Activated CD4-positive, alpha-beta T cell treated with anti-CD3 and anti-CD28 coated beads for 36 hours (primary cell): ENCODE measurements around the gene NR2F6. TPM values are rescaled to one million over a fixed set of nuclear protein-coding genes. Genes with fewer than 3 reads are reported as not detected.

Experiments used
- ATAC-seq: fragments of 200-7000 bp; cut with Tn5 transposase; one replicate; pipeline ENCODE4 v1.10.0; 2021; ENCODE audit warnings: mild to moderate bottlenecking, moderate library complexity
- CTCF ChIA-PET: fragments of 350-600 bp; sonication (Branson Sonifier 250); formaldehyde crosslinking; loops from one replicate; lab custom pipeline; 2021; ENCODE audit warnings: antibody characterized with exemption; lab: Charles Lee
- POLR2A ChIA-PET: fragments of 350-600 bp; sonication (Branson Sonifier 250); formaldehyde crosslinking; loops from one replicate; lab custom pipeline; 2021; ENCODE audit warnings: antibody characterized with exemption, inconsistent platforms; lab: Charles Lee
- DNase-seq: peaks from one replicate; pipeline ENCODE4 v3.0.0-alpha.2; 2020
- H3K27ac Mint-ChIP-seq: one replicate; pipeline ENCODE4 v1.8.0; 2021; ENCODE audit warnings: mixed read lengths
- H3K27me3 Mint-ChIP-seq: one replicate; pipeline ENCODE4 v1.8.0; 2021; ENCODE audit warnings: mixed read lengths
- H3K36me3 Mint-ChIP-seq: one replicate; pipeline ENCODE4 v1.8.0; 2021; ENCODE audit warnings: low read depth, mixed read lengths
- H3K4me1 Mint-ChIP-seq: one replicate; pipeline ENCODE4 v1.8.0; 2021; ENCODE audit warnings: mixed read lengths
- H3K4me3 Mint-ChIP-seq: one replicate; pipeline ENCODE4 v1.8.0; 2021; ENCODE audit warnings: mild to moderate bottlenecking, moderate library complexity, mixed read lengths
- H3K9me3 Mint-ChIP-seq: one replicate; pipeline ENCODE4 v1.8.0; 2021; ENCODE audit warnings: low read depth, mixed read lengths
- intact Hi-C, 2 experiments: fragments of 100-400 bp; cut with DNase I in 1 of 2; cut with micrococcal nuclease in 1 of 2; formaldehyde crosslinking; loops; one replicate each; pipeline versions ENCODE4 v1.14.2 to v1.15.1; 2022 to 2024; cut with DNase I, micrococcal nuclease
- total RNA-seq, 2 experiments: library from RNA; stranded (reverse); gene quantifications; one replicate each; pipeline ENCODE4 v1.2.3, GENCODE V29; 2021

The NR2F6 gene
- 1 to 10 TPM; 7.4 to 7.9 TPM for total RNA-seq

- intact Hi-C loops: loop anchor here in 1 of 2 experiments (1.0 kb wide), 2 partner anchors 19 to 22 kb away; partner anchors contain the start of genes BABAM1 and OCEL1
- Mint-ChIP-seq H3K4me3 (peak within 1 kb of the TSS; percentile 70), H3K27ac (no peak within 1 kb of the TSS), H3K36me3 (no peaks in the 10 kb centered on the region), H3K4me1 (peaks cover 5% of the 10 kb centered on the region), H3K27me3 (peaks cover 2% of the 10 kb centered on the region), H3K9me3 (no peaks in the 10 kb centered on the region)
- POLR2A ChIA-PET: no interaction called here
- CTCF ChIA-PET: no interaction called here
- peak; percentile 13 for ATAC-seq
- DNase-seq: no peak
Observed at GRCh38 chr19:17245535-17245984, at the start of gene NR2F6. TSS of gene NR2F6 (minus strand) at chr19:17245919. CDS start at chr19:17245220, 699 bp downstream.

- Mint-ChIP-seq H3K27ac (no peak overlapping the region), H3K4me1 (peaks cover 5% of the 10 kb centered on the region), H3K36me3 (peaks cover 10% of the 10 kb centered on the region), H3K9me3 (no peaks in the 10 kb centered on the region), H3K27me3 (no peaks in the 10 kb centered on the region), H3K4me3 (no peak overlapping the region)
- DNase-seq (peak; percentile 85), ATAC-seq (no peak)
- intact Hi-C loops: loop anchor here in 1 of 2 experiments (5.0 kb wide), 1 partner anchor 173 kb away; no protein-coding TSS in a partner anchor
- CTCF ChIA-PET: interaction anchor here (0.7 to 3.4 kb wide), 2 partner anchors 10 to 177 kb away, joined by 4 to 24 read pairs; partner anchors contain the start of genes ABHD8 and MRPL34
- POLR2A ChIA-PET: no interaction called here
Observed at GRCh38 chr19:17294051-17294891, 48.6 kb upstream of the NR2F6 start.

GRCh38 chr19:17293605-17294004 lies 47.9 kb upstream of the NR2F6 start:
- intact Hi-C loops: loop anchor here in 1 of 2 experiments (1.0 to 5.0 kb wide), 2 partner anchors 157 to 174 kb away; no protein-coding TSS in a partner anchor
- no peaks in the 10 kb centered on the region for H3K9me3 Mint-ChIP-seq
- no peak overlapping the region for H3K4me3 Mint-ChIP-seq
- H3K36me3 Mint-ChIP-seq: peaks cover 10% of the 10 kb centered on the region
- ChIA-PET CTCF (interaction anchor here (0.6 to 3.4 kb wide), 12 partner anchors 11 to 504 kb away, joined by 3 to 24 read pairs (median 4); partner anchors contain the start of genes ABHD8, BABAM1, DDA1 and MRPL34), POLR2A (interaction anchor here (1.0 kb wide), 1 partner anchor 16 kb away, joined by 5 read pairs; the partner anchor contains the start of gene DDA1)
- H3K27me3 Mint-ChIP-seq: no peaks in the 10 kb centered on the region
- no peak for DNase-seq
- H3K27ac Mint-ChIP-seq: no peak overlapping the region
- H3K4me1 Mint-ChIP-seq: peaks cover 5% of the 10 kb centered on the region
- no peak for ATAC-seq

- intact Hi-C loops: loop anchor here (1.0 to 5.0 kb wide), 11 partner anchors 11 to 217 kb away; partner anchors contain the start of genes ABHD8 (in 2 of the 2), DDA1 (in 2 of the 2), BABAM1 (in 1 of the 2) and GTPBP3 (in 1 of the 2)
- ChIA-PET POLR2A (interaction anchor here (0.6 to 1.0 kb wide), 4 partner anchors 13 to 473 kb away, joined by 3 to 5 read pairs (median 4); partner anchors contain the start of gene DDA1), CTCF (interaction anchor here (0.6 to 3.4 kb wide), 16 partner anchors 10 to 503 kb away, joined by 3 to 24 read pairs (median 4); partner anchors contain the start of genes ABHD8, BABAM1, DDA1 and MRPL34)
- Mint-ChIP-seq H3K27me3 (no peaks in the 10 kb centered on the region), H3K9me3 (no peaks in the 10 kb centered on the region), H3K4me3 (peak overlapping the region; percentile 88), H3K27ac (peak overlapping the region; percentile 84), H3K36me3 (peaks cover 5% of the 10 kb centered on the region), H3K4me1 (peaks cover 5% of the 10 kb centered on the region)
- peak; percentile 90 for DNase-seq
- peak; percentile 98 for ATAC-seq
Observed at GRCh38 chr19:17292301-17293074, 46.8 kb upstream of the NR2F6 start.

GRCh38 chr19:17289489-17289888 lies 43.8 kb upstream of the NR2F6 start:
- DNase-seq (peak; percentile 78), ATAC-seq (peak; percentile 16)
- intact Hi-C loops: no loop called here
- ChIA-PET CTCF (no interaction called here), POLR2A (no interaction called here)
- no peak overlapping the region for H3K4me3 Mint-ChIP-seq
- H3K9me3 Mint-ChIP-seq: no peaks in the 10 kb centered on the region
- H3K27me3 Mint-ChIP-seq: no peaks in the 10 kb centered on the region
- peaks cover 3% of the 10 kb centered on the region for H3K4me1 Mint-ChIP-seq
- H3K27ac Mint-ChIP-seq: no peak overlapping the region
- peaks cover 2% of the 10 kb centered on the region for H3K36me3 Mint-ChIP-seq

GRCh38 chr19:17286752-17287151 lies 41.0 kb upstream of the NR2F6 start:
- Mint-ChIP-seq H3K36me3 (no peaks in the 10 kb centered on the region), H3K9me3 (no peaks in the 10 kb centered on the region), H3K4me1 (peaks cover 3% of the 10 kb centered on the region), H3K27me3 (peaks cover 3% of the 10 kb centered on the region), H3K27ac (no peak overlapping the region), H3K4me3 (no peak overlapping the region)
- intact Hi-C loops: no loop called here
- CTCF ChIA-PET: interaction anchor here (0.9 kb wide), 1 partner anchor 26 kb away, joined by 3 read pairs; no protein-coding TSS in a partner anchor
- ATAC-seq: no peak
- POLR2A ChIA-PET: no interaction called here
- DNase-seq: no peak

GRCh38 chr19:17286263-17286662 lies 40.5 kb upstream of the NR2F6 start:
- no peak for DNase-seq
- Mint-ChIP-seq H3K4me1 (peaks cover 6% of the 10 kb centered on the region), H3K27ac (no peak overlapping the region), H3K36me3 (no peaks in the 10 kb centered on the region), H3K4me3 (no peak overlapping the region), H3K27me3 (peaks cover 3% of the 10 kb centered on the region), H3K9me3 (no peaks in the 10 kb centered on the region)
- ATAC-seq: no peak
- CTCF ChIA-PET: interaction anchor here (0.9 kb wide), 1 partner anchor 26 kb away, joined by 3 read pairs; no protein-coding TSS in a partner anchor
- POLR2A ChIA-PET: no interaction called here
- intact Hi-C loops: no loop called here

GRCh38 chr19:17285415-17286135 lies 39.9 kb upstream of the NR2F6 start:
- Mint-ChIP-seq H3K36me3 (no peaks in the 10 kb centered on the region), H3K9me3 (no peaks in the 10 kb centered on the region), H3K4me1 (peaks cover 8% of the 10 kb centered on the region), H3K27me3 (peaks cover 3% of the 10 kb centered on the region), H3K27ac (no peak overlapping the region), H3K4me3 (no peak overlapping the region)
- ATAC-seq (no peak), DNase-seq (no peak)
- POLR2A ChIA-PET: no interaction called here
- intact Hi-C loops: no loop called here
- CTCF ChIA-PET: interaction anchor here (1.0 kb wide), 1 partner anchor 19 kb away, joined by 4 read pairs; no protein-coding TSS in a partner anchor

GRCh38 chr19:17283504-17283996 lies 37.8 kb upstream of the NR2F6 start:
- ATAC-seq (no peak), DNase-seq (no peak)
- H3K9me3 Mint-ChIP-seq: no peaks in the 10 kb centered on the region
- no peaks in the 10 kb centered on the region for H3K36me3 Mint-ChIP-seq
- ChIA-PET CTCF (interaction anchor here (0.9 to 6.3 kb wide), 5 partner anchors 16 to 215 kb away, joined by 3 to 45 read pairs (median 6); partner anchors contain the start of gene MRPL34), POLR2A (no interaction called here)
- intact Hi-C loops: loop anchor here in 1 of 2 experiments (2.0 kb wide), 1 partner anchor 505 kb away; no protein-coding TSS in a partner anchor
- peaks cover 8% of the 10 kb centered on the region for H3K4me1 Mint-ChIP-seq
- H3K4me3 Mint-ChIP-seq: no peak overlapping the region
- H3K27ac Mint-ChIP-seq: no peak overlapping the region
- H3K27me3 Mint-ChIP-seq: peaks cover 3% of the 10 kb centered on the region
